ENCODE measurements around the gene PHLDB1.

GRCh38 chr11:118560806-118561205, 46.6 kb upstream of the PHLDB1 start:
- TF ChIP-seq TAF1 (IDR thresholded peaks at IDR 0.05; ENCODE audit: low read depth, low read length), result no peak
- no peak for TF ChIP-seq POLR2A (IDR thresholded peaks at IDR 0.05; ENCODE audit: low read depth, low read length)
- TF ChIP-seq POLR2AphosphoS5 (IDR thresholded peaks at IDR 0.05; ENCODE audit: low read depth, low read length), result no peak

Measured in GM12891 (cell line).